H1 (cell line): ENCODE measurements around the gene PPP1R12C. TPM values are rescaled to one million over a fixed set of nuclear protein-coding genes. Genes with fewer than 3 reads are reported as not detected.

Source experiments
- CTCF ChIA-PET: fragments of 300-600 bp; sonication (Branson Sonifier 250); formaldehyde crosslinking; loops from one replicate; lab custom pipeline; 2021; ENCODE audit not compliant: partially characterized antibody; lab: Charles Lee
- POLR2A ChIA-PET: fragments of 300-600 bp; sonication (Branson Sonifier 250); formaldehyde crosslinking; loops from one replicate; lab custom pipeline; 2021; ENCODE audit warnings: inconsistent platforms; ENCODE audit not compliant: partially characterized antibody; lab: Charles Lee
- DNase-seq, 2 experiments: peaks; one replicate each; pipeline versions ENCODE4 v3.0.0 to v3.0.0-alpha.2; 2010 to 2022; ENCODE audit warnings: low spot score in 2 of 2, low read depth in 1 of 2, mixed read lengths in 1 of 2
- FAIRE-seq: peaks from 2 replicates; lab custom pipeline; 2011; peaks lifted over from hg19 to GRCh38; lab: Jason Lieb, UNC
- H2AFZ ChIP-seq: 2 replicates; pipeline ENCODE4 v1.8.1; 2012; ENCODE audit warnings: low read length, inconsistent platforms
- H2AK5ac ChIP-seq: 2 replicates; pipeline ENCODE4 v1.6.1; 2013; ENCODE audit warnings: low read depth, low read length
- H2BK120ac ChIP-seq: replicated peaks from 2 replicates; pipeline ENCODE3; 2013; ENCODE audit warnings: low read depth, low read length, inconsistent platforms
- H2BK12ac ChIP-seq: 2 replicates; pipeline ENCODE4 v1.6.1; 2013; ENCODE audit warnings: low read depth, low read length
- H2BK15ac ChIP-seq: 2 replicates; pipeline ENCODE4 v1.6.1; 2013; ENCODE audit warnings: low read length
- H2BK20ac ChIP-seq: 2 replicates; pipeline ENCODE4 v1.6.1; 2013; ENCODE audit warnings: low read length
- H2BK5ac ChIP-seq: 2 replicates; pipeline ENCODE4 v1.6.1; 2013; ENCODE audit warnings: low read depth, low read length
- H3K14ac ChIP-seq: 2 replicates; pipeline ENCODE4 v1.6.1; 2013; ENCODE audit warnings: inconsistent platforms; ENCODE audit not compliant: insufficient read length
- H3K18ac ChIP-seq: 2 replicates; pipeline ENCODE4 v1.6.1; 2013; ENCODE audit warnings: low read length; ENCODE audit errors: extremely low read depth
- H3K23ac ChIP-seq: 2 replicates; pipeline ENCODE4 v1.6.1; 2013; ENCODE audit warnings: inconsistent platforms; ENCODE audit not compliant: insufficient read length
- H3K23me2 ChIP-seq: 2 replicates; pipeline ENCODE4 v1.6.1; 2013; ENCODE audit warnings: low read depth, low read length
- H3K27ac ChIP-seq: 2 replicates; pipeline ENCODE4 v1.6.1; 2011; ENCODE audit warnings: low read depth, low read length, inconsistent platforms
- H3K27me3 ChIP-seq, 4 experiments: replicated peaks in 1 of 4; 1 replicate in 1 of 4; 2 replicates in 3 of 4; pipeline versions ENCODE4 v1.6.1 to v1.8.1; 2011 to 2013; ENCODE audit warnings: low read length in 3 of 4, mild to moderate bottlenecking in 3 of 4, inconsistent platforms in 2 of 4, mixed read lengths in 2 of 4, moderate library complexity in 1 of 4; ENCODE audit not compliant: control insufficient read depth in 3 of 4, insufficient read depth in 3 of 4; ENCODE audit errors: extremely low read depth in 1 of 4
- H3K36me3 ChIP-seq, 4 experiments: 2 replicates each; pipeline versions ENCODE4 v1.6.1 to v1.8.1; 2011 to 2013; ENCODE audit warnings: mild to moderate bottlenecking in 4 of 4, low read length in 3 of 4, moderate library complexity in 2 of 4, control low read depth in 1 of 4, inconsistent platforms in 1 of 4; ENCODE audit not compliant: insufficient read depth in 4 of 4, control insufficient read depth in 2 of 4
- H3K4ac ChIP-seq: replicated peaks from 2 replicates; pipeline ENCODE3; 2013; ENCODE audit warnings: low read length, low read depth, mixed read lengths, inconsistent platforms; ENCODE audit not compliant: insufficient read length
- H3K4me1 ChIP-seq, 4 experiments: replicated peaks in 1 of 4; 1 replicate in 1 of 4; 2 replicates in 3 of 4; pipeline versions ENCODE4 v1.6.1 to v1.8.1; 2011 to 2013; ENCODE audit warnings: low read length in 3 of 4, inconsistent platforms in 2 of 4, mixed read lengths in 1 of 4; ENCODE audit not compliant: insufficient read depth in 4 of 4, control insufficient read depth in 3 of 4
- H3K4me2 ChIP-seq, 2 experiments: 2 replicates each; pipeline versions ENCODE4 v1.6.1 to v1.8.1; 2011 to 2013; ENCODE audit warnings: low read depth in 2 of 2, low read length in 2 of 2, control low read depth in 1 of 2, inconsistent platforms in 1 of 2, mild to moderate bottlenecking in 1 of 2; ENCODE audit not compliant: insufficient read depth in 1 of 2
- H3K4me3 ChIP-seq, 4 experiments: fragments of 200-600, 300-600 bp in 1 of 4; sonication (generic), shearing (Covaris generic), sonication (Bioruptor Twin) in 1 of 4; 2 replicates each; pipeline versions ENCODE4 v1.5.1 to v1.8.1; 2011 to 2016; ENCODE audit warnings: low read length in 4 of 4, low read depth in 3 of 4, control low read depth in 2 of 4, inconsistent platforms in 2 of 4, mild to moderate bottlenecking in 2 of 4, mixed read lengths in 1 of 4, moderate library complexity in 1 of 4; ENCODE audit not compliant: insufficient read depth in 2 of 4; ENCODE audit errors: extremely low read depth in 1 of 4
- H3K56ac ChIP-seq: replicated peaks from 2 replicates; pipeline ENCODE3; 2013; ENCODE audit warnings: low read depth, mild to moderate bottlenecking, mixed read lengths, low read length, inconsistent platforms; ENCODE audit not compliant: insufficient read length
- H3K79me1 ChIP-seq: 2 replicates; pipeline ENCODE4 v1.6.1; 2013; ENCODE audit warnings: low read depth, low read length, control low read depth
- H3K79me2 ChIP-seq, 2 experiments: 2 replicates each; pipeline versions ENCODE4 v1.6.1 to v1.8.1; 2012 to 2013; ENCODE audit warnings: low read length in 2 of 2, mild to moderate bottlenecking in 2 of 2, inconsistent platforms in 1 of 2; ENCODE audit not compliant: insufficient read depth in 2 of 2, control insufficient read depth in 1 of 2
- H3K9ac ChIP-seq, 4 experiments: replicated peaks in 1 of 4; 1 replicate in 1 of 4; 2 replicates in 3 of 4; pipeline versions ENCODE4 v1.6.1 to v1.8.1; 2011 to 2013; ENCODE audit warnings: low read depth in 3 of 4, low read length in 3 of 4, control low read depth in 2 of 4, mild to moderate bottlenecking in 2 of 4, moderate library complexity in 2 of 4, inconsistent platforms in 1 of 4; ENCODE audit errors: extremely low read depth in 1 of 4
- H3K9me3 ChIP-seq, 2 experiments: 2 replicates each; pipeline versions ENCODE4 v1.6.1 to v1.8.1; 2012 to 2013; ENCODE audit warnings: mild to moderate bottlenecking in 2 of 2, moderate library complexity in 2 of 2, control low read depth in 1 of 2, inconsistent platforms in 1 of 2, low read depth in 1 of 2, low read length in 1 of 2, mixed read lengths in 1 of 2; ENCODE audit not compliant: insufficient read depth in 2 of 2
- H4K20me1 ChIP-seq, 2 experiments: replicated peaks in 1 of 2; 2 replicates each; pipeline versions ENCODE3 to v1.8.1; 2011 to 2013; ENCODE audit warnings: inconsistent platforms in 2 of 2, low read length in 2 of 2, mild to moderate bottlenecking in 1 of 2; ENCODE audit not compliant: insufficient read depth in 2 of 2, control insufficient read depth in 1 of 2
- H4K5ac ChIP-seq: 2 replicates; pipeline ENCODE4 v1.6.1; 2013; ENCODE audit warnings: low read length, low read depth, mixed read lengths, inconsistent platforms; ENCODE audit not compliant: insufficient read length
- H4K8ac ChIP-seq: 2 replicates; pipeline ENCODE4 v1.8.0; 2013; ENCODE audit warnings: mild to moderate bottlenecking, moderate library complexity, low read length, inconsistent platforms; ENCODE audit not compliant: insufficient read depth; ENCODE audit errors: extremely low read depth
- H4K91ac ChIP-seq: replicated peaks from 2 replicates; pipeline ENCODE3; 2013; ENCODE audit warnings: low read length, mixed read lengths, inconsistent platforms; ENCODE audit not compliant: insufficient read length
- CBX5 ChIP-seq: fragments of 300-800, 300-1000 bp; sonication (generic); IDR thresholded peaks from 2 replicates; pipeline ENCODE4 v1.7.1; 2016; ENCODE audit warnings: antibody characterized with exemption, low read length, low read depth
- EGR1 ChIP-seq: IDR thresholded peaks from 2 replicates; pipeline ENCODE4 v1.6.1; 2011; ENCODE audit warnings: low read depth, low read length, borderline replicate concordance
- POU5F1 ChIP-seq: IDR thresholded peaks from 2 replicates; pipeline ENCODE4 v1.6.1; 2011; ENCODE audit warnings: low read depth, mild to moderate bottlenecking, low read length, moderate library complexity
- WGBS, 2 experiments: shearing (Covaris generic) in 1 of 2; methylation state at CpG; one replicate each; pipeline versions ENCODE4 v1.1.6 to v1.1.7; 2013 to 2015; ENCODE audit warnings: low lambda C conversion rate in 2 of 2, mixed read lengths in 2 of 2, inconsistent platforms in 1 of 2, low coverage in 1 of 2, missing lambda C conversion rate in 1 of 2; ENCODE audit not compliant: insufficient replicate concordance in 2 of 2, insufficient coverage in 1 of 2, insufficient read length in 1 of 2; ENCODE audit errors: extremely low coverage in 1 of 2, missing lambda C conversion rate in 1 of 2; 5-methylcytosine and 5-hydroxymethylcytosine counted together
- polyA plus RNA-seq, 7 experiments: library from polyadenylated mRNA; depleted of rRNA in 3 of 7; stranded (reverse) in 5 of 7; unstranded in 2 of 7; fragments of >200 nt in 5 of 7; fragments of 200-250 nt in 2 of 7; gene quantifications; 1 replicate in 5 of 7; 2 replicates in 1 of 7; 4 replicates in 1 of 7; pipeline versions ENCODE4 v1.2.1 to v1.2.3, GENCODE V29; 2011 to 2013; ENCODE audit warnings: missing spikeins in 2 of 7, mixed read lengths in 2 of 7
- total RNA-seq: library from RNA; stranded (reverse); fragmentation: NEBNext Ultra II Directional; extraction: Animal tissue kit (Norgen Biotek cat#: 25700); gene quantifications from 2 replicates; pipeline ENCODE4 v1.2.1, GENCODE V29; 2021

The PPP1R12C gene
- total and polyA plus RNA-seq, 2 of the 8 experiments (the other 6 are each of a cell fraction or from before 2014, with no cell fraction given) = 31.7 to 71.5 TPM

GRCh38 chr19:55077106-55077505, 40.3 kb downstream of the PPP1R12C start:
- Histone ChIP-seq H2BK5ac (no peak overlapping the region), H3K18ac (no peak overlapping the region), H3K4ac (no peak overlapping the region), H3K4me3 (no peak overlapping the region), H3K9ac (no peak overlapping the region), H2BK20ac (no peak overlapping the region), H2AFZ (no peak overlapping the region), H4K5ac (no peak overlapping the region), H3K9me3 (no peaks in the 10 kb centered on the region), H2BK120ac (no peak overlapping the region), H3K23ac (no peak overlapping the region), H3K27me3 (peaks cover 4 to 25% (median 20%) of the 10 kb centered on the region in 4 experiments), H3K14ac (no peak overlapping the region), H4K91ac (no peak overlapping the region), H3K79me2 (no peaks in the 10 kb centered on the region), H3K4me2 (peak overlapping the region in 1 of 2 experiments; percentile 55; a peak in 1 of 4 replicates), H3K27ac (no peak overlapping the region), H3K56ac (no peak overlapping the region), H3K36me3 (no peaks in the 10 kb centered on the region), H3K79me1 (no peaks in the 10 kb centered on the region), H3K4me1 (peaks cover 0 to 15% (median 11%) of the 10 kb centered on the region in 4 experiments; a peak in 6 of 7 replicates), H2BK12ac (no peak overlapping the region), H2AK5ac (no peak overlapping the region), H3K23me2 (peaks cover 14% of the 10 kb centered on the region), H4K8ac (no peak overlapping the region), H4K20me1 (peaks cover 0 to 4% of the 10 kb centered on the region in 2 experiments), H2BK15ac (no peak overlapping the region)
- 94% methylated on average over 2 of the region's 2 CpGs; no CpG with 5 or more reads in 1 of the 2 experiments for WGBS, 2 experiments
- ChIA-PET POLR2A (interaction anchor here (0.7 to 1.4 kb wide), 3 partner anchors 16 to 527 kb away, joined by 3 read pairs; no protein-coding TSS in a partner anchor), CTCF (interaction anchor here (0.6 to 1.2 kb wide), 5 partner anchors 9 to 70 kb away, joined by 3 read pairs; no protein-coding TSS in a partner anchor)
- no peak for FAIRE-seq
- DNase-seq = no peak
- TF ChIP-seq CBX5 = no peak
- no peak for TF ChIP-seq POU5F1
- TF ChIP-seq EGR1 = no peak
